AG09309 (cell line): ENCODE measurements around the gene RFX2.
"Not testable (repeated sequence)": the region's sequence is repeated elsewhere in the genome, so short reads cannot be mapped to it uniquely, and the experiment has no call there.

ENCODE experiments used
- DNase-seq: peaks from one replicate; pipeline ENCODE4 v3.0.0-alpha.2; 2010; ENCODE audit warnings: low read depth
- H3K4me3 ChIP-seq: 2 replicates; pipeline ENCODE4 v1.5.1; 2011; ENCODE audit warnings: mild to moderate bottlenecking, low read depth, low read length, moderate library complexity; ENCODE audit not compliant: control insufficient read depth
- CTCF ChIP-seq: IDR thresholded peaks from 2 replicates; pipeline ENCODE4 v1.5.1; 2011; ENCODE audit warnings: mild to moderate bottlenecking, low read depth, low read length, inconsistent platforms; ENCODE audit not compliant: insufficient read depth, control insufficient read depth; ENCODE audit errors: missing control alignments

RFX2 gene

GRCh38 chr19:6108721-6109633, 1.3 kb downstream of the RFX2 start:
- no peak for TF ChIP-seq CTCF
- DNase-seq: no peak
- H3K4me3 ChIP-seq: peak overlapping the region; percentile 78

- DNase-seq, H3K4me3 ChIP-seq: not testable (repeated sequence)
Measured at GRCh38 chr19:6106643-6107294, 3.5 kb downstream of the RFX2 start.

GRCh38 chr19:6105444-6105843, 4.9 kb downstream of the RFX2 start:
- no peak overlapping the region for H3K4me3 ChIP-seq
- DNase-seq: no peak
- no peak for TF ChIP-seq CTCF

- DNase-seq: no peak
- TF ChIP-seq CTCF: no peak
- no peak overlapping the region for H3K4me3 ChIP-seq
Measured at GRCh38 chr19:6103894-6104293, 6.4 kb downstream of the RFX2 start.

- no peak overlapping the region for H3K4me3 ChIP-seq
- TF ChIP-seq CTCF: no peak
- peak; percentile 95 for DNase-seq
Measured at GRCh38 chr19:6103217-6103644, 7.1 kb downstream of the RFX2 start.

- TF ChIP-seq CTCF: no peak
- H3K4me3 ChIP-seq: no peak overlapping the region
- DNase-seq: no peak
Measured at GRCh38 chr19:6101991-6102390, 8.3 kb downstream of the RFX2 start.

GRCh38 chr19:6101291-6101825, 8.9 kb downstream of the RFX2 start:
- no peak for DNase-seq
- H3K4me3 ChIP-seq: no peak overlapping the region
- no peak for TF ChIP-seq CTCF
